HEK293 (cell line): ENCODE measurements around the gene PPP1R3E.

Source experiments
- CTCF ChIA-PET: fragments of 350-600 bp; formaldehyde crosslinking; extraction: SDS; loops from one replicate; lab custom pipeline; 2021; ENCODE audit warnings: antibody characterized with exemption; lab: Yijun Ruan, JAX
- POLR2A ChIA-PET: fragments of 300-600 bp; formaldehyde crosslinking; extraction: SDS; loops from one replicate; lab custom pipeline; 2020; ENCODE audit warnings: antibody characterized with exemption, inconsistent platforms; lab: Yijun Ruan, JAX
- H3K27ac ChIP-seq: fragments of 200-500 bp; sonication (Bioruptor generic); 2 replicates; pipeline ENCODE4 v1.5.1; 2014; ENCODE audit warnings: low read depth, low read length, control low read depth, inconsistent platforms; ENCODE audit errors: extremely low read depth
- H3K36me3 ChIP-seq, 2 experiments: fragments of 200-500 bp in 1 of 2; sonication (Bioruptor generic) in 1 of 2; 1 replicate in 1 of 2; 2 replicates in 1 of 2; pipeline ENCODE4 v1.5.1; 2014 to 2017; ENCODE audit warnings: inconsistent platforms in 2 of 2, low read length in 2 of 2; ENCODE audit not compliant: control insufficient read depth in 2 of 2, insufficient read depth in 1 of 2
- H3K4me1 ChIP-seq: fragments of 200-500 bp; sonication (Bioruptor generic); 2 replicates; pipeline ENCODE4 v1.5.1; 2014; ENCODE audit warnings: mild to moderate bottlenecking, low read length, inconsistent platforms; ENCODE audit not compliant: control insufficient read depth, insufficient read depth
- H3K4me3 ChIP-seq: 2 replicates; pipeline ENCODE4 v1.5.1; 2011; ENCODE audit warnings: low read depth, mild to moderate bottlenecking, control low read depth, low read length, moderate library complexity
- H3K9me3 ChIP-seq: fragments of 200-500 bp; sonication (Bioruptor generic); 2 replicates; pipeline ENCODE4 v1.5.1; 2014; ENCODE audit warnings: low read depth, low read length, inconsistent platforms; ENCODE audit not compliant: control insufficient read depth, insufficient read depth
- CTCF ChIP-seq: fragments of 450-650 bp; formaldehyde crosslinking; IDR thresholded peaks from 2 replicates; pipeline ENCODE4 v1.5.1; 2016; ENCODE audit warnings: missing biosample characterization, missing genetic modification characterization
- PRDM1 ChIP-seq: fragments of 450-650 bp; formaldehyde crosslinking; IDR thresholded peaks from 2 replicates; pipeline ENCODE4; 2016; ENCODE audit warnings: missing biosample characterization, missing genetic modification characterization
- SCRT2 ChIP-seq: fragments of 450-650 bp; formaldehyde crosslinking; IDR thresholded peaks from 2 replicates; pipeline ENCODE4 v1.5.1; 2016; ENCODE audit warnings: missing biosample characterization, missing genetic modification characterization
- ZBTB8A ChIP-seq: fragments of 450-650 bp; formaldehyde crosslinking; IDR thresholded peaks from 2 replicates; pipeline ENCODE4 v1.5.1; 2016; ENCODE audit warnings: missing biosample characterization, missing genetic modification characterization
- ZFP41 ChIP-seq: fragments of 450-650 bp; formaldehyde crosslinking; IDR thresholded peaks from 2 replicates; pipeline ENCODE4 v1.5.1; 2016; ENCODE audit warnings: missing biosample characterization, missing genetic modification characterization, borderline replicate concordance
- ZNF324 ChIP-seq: fragments of 450-650 bp; formaldehyde crosslinking; IDR thresholded peaks from 2 replicates; pipeline ENCODE4 v1.5.1; 2016; ENCODE audit warnings: missing biosample characterization, missing genetic modification characterization
- ZNF362 ChIP-seq: fragments of 450-650 bp; formaldehyde crosslinking; IDR thresholded peaks from 2 replicates; pipeline ENCODE4 v1.5.1; 2016; ENCODE audit warnings: missing biosample characterization, missing genetic modification characterization
- ZNF433 ChIP-seq: fragments of 450-650 bp; formaldehyde crosslinking; IDR thresholded peaks from 2 replicates; pipeline ENCODE4 v1.5.1; 2016; ENCODE audit warnings: missing biosample characterization, missing genetic modification characterization, low read depth
- ZNF600 ChIP-seq: fragments of 450-650 bp; formaldehyde crosslinking; IDR thresholded peaks from 2 replicates; pipeline ENCODE4 v1.5.1; 2016; ENCODE audit warnings: missing biosample characterization, missing genetic modification characterization
- ZNF654 ChIP-seq: fragments of 450-650 bp; formaldehyde crosslinking; IDR thresholded peaks from 2 replicates; pipeline ENCODE4 v1.5.1; 2016; ENCODE audit warnings: low read depth, missing biosample characterization, missing genetic modification characterization
- ZXDB ChIP-seq: fragments of 450-650 bp; formaldehyde crosslinking; IDR thresholded peaks from 2 replicates; pipeline ENCODE4 v1.5.1; 2016; ENCODE audit warnings: missing biosample characterization, missing genetic modification characterization

PPP1R3E gene

GRCh38 chr14:23299986-23300686 is 2.5 kb downstream of the PPP1R3E start:
- H3K9me3 ChIP-seq: no peaks in the 10 kb centered on the region
- peak overlapping the region; percentile 97 for H3K27ac ChIP-seq
- peaks cover 7% of the 10 kb centered on the region; the same call in 1 of the 2 replicates for H3K4me1 ChIP-seq
- peaks cover 4 to 24% of the 10 kb centered on the region in 2 experiments for H3K36me3 ChIP-seq
- TF ChIP-seq ZFP41 (tag by site-specific recombination) (no peak), ZNF433 (tag by site-specific recombination) (no peak), ZNF600 (tag by site-specific recombination) (0 out of 2 replicates have a peak, but pooled peaks have one; percentile 17)
- POLR2A ChIA-PET: interaction anchor here (1.1 to 8.1 kb wide), 5 partner anchors 14 to 257 kb away, joined by 3 to 170 read pairs (median 12); partner anchors contain the start of genes HOMEZ and PABPN1
- no peak overlapping the region; the same call in 1 of the 2 replicates for H3K4me3 ChIP-seq
- CTCF ChIA-PET: interaction anchor here (0.8 to 3.3 kb wide), 9 partner anchors 14 to 179 kb away, joined by 3 to 12 read pairs (median 4); partner anchors contain the start of genes HOMEZ and PABPN1

GRCh38 chr14:23299211-23299957 is 3.3 kb downstream of the PPP1R3E start:
- CTCF ChIA-PET: interaction anchor here (0.8 to 3.3 kb wide), 4 partner anchors 30 to 178 kb away, joined by 4 to 11 read pairs (median 5); no protein-coding TSS in a partner anchor
- POLR2A ChIA-PET: interaction anchor here (2.1 kb wide), 1 partner anchor 13 kb away, joined by 8 read pairs; the partner anchor contains the start of gene HOMEZ
- H3K27ac ChIP-seq: no peak overlapping the region
- TF ChIP-seq ZXDB (tag by site-specific recombination) (no peak), CTCF (tag by site-specific recombination) (peak; percentile 39; the same call in 1 of the 2 replicates), ZNF654 (tag by site-specific recombination) (peak; percentile 20; the same call in 1 of the 2 replicates), ZNF362 (tag by site-specific recombination) (peak; percentile 87), PRDM1 (tag by site-specific recombination) (peak; percentile 31; the same call in 1 of the 2 replicates), ZBTB8A (no peak)
- H3K36me3 ChIP-seq: peaks cover 4 to 24% of the 10 kb centered on the region in 2 experiments
- no peaks in the 10 kb centered on the region for H3K9me3 ChIP-seq
- H3K4me3 ChIP-seq: no peak overlapping the region
- H3K4me1 ChIP-seq: peaks cover 7% of the 10 kb centered on the region; the same call in 1 of the 2 replicates

GRCh38 chr14:23297611-23298277 is 4.9 kb downstream of the PPP1R3E start:
- no peaks in the 10 kb centered on the region for H3K9me3 ChIP-seq
- POLR2A ChIA-PET: interaction anchor here (1.1 to 2.1 kb wide), 3 partner anchors 8 to 25 kb away, joined by 3 to 8 read pairs (median 3); partner anchors contain the start of genes BCL2L2 and HOMEZ
- CTCF ChIA-PET: interaction anchor here (0.8 to 1.7 kb wide), 4 partner anchors 11 to 176 kb away, joined by 3 to 8 read pairs (median 4); partner anchors contain the start of gene HOMEZ
- H3K36me3 ChIP-seq: peaks cover 4 to 24% of the 10 kb centered on the region in 2 experiments
- peaks cover 7% of the 10 kb centered on the region; the same call in 1 of the 2 replicates for H3K4me1 ChIP-seq
- H3K27ac ChIP-seq: no peak overlapping the region
- H3K4me3 ChIP-seq: no peak overlapping the region
- TF ChIP-seq SCRT2: peak; percentile 67
- no peak for TF ChIP-seq ZNF324 (tag by site-specific recombination)
- TF ChIP-seq, all 188 proteins: peak for 1
